Cortex of kidney (tissue), 1 donor: ENCODE measurements around the gene KIAA2012.

Experiments
- DNase-seq: peaks from one replicate; lab custom pipeline; 2025; lab: John Stamatoyannopoulos, UW

The KIAA2012 gene

DNA sequence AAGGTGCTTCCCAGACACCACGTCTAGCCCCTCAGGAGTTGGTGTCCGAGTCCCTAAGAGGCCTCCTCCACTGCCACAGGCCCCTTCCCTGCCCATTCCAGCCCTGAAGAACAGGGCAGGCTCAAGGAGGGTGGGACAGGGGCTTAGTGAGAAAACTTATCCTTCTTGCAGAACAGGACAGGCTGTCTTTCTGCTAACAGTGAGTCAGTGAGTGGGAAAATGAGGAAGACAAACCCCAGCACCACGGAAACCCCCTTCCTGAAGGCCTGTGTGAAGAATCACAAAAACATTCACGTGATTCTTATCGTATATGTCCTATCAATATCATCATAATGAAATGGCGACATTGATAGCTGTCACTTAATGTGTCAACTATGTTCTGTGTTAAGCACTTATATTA, 29.6 kb upstream of the KIAA2012 start:
- DNase-seq = no peak

DNA sequence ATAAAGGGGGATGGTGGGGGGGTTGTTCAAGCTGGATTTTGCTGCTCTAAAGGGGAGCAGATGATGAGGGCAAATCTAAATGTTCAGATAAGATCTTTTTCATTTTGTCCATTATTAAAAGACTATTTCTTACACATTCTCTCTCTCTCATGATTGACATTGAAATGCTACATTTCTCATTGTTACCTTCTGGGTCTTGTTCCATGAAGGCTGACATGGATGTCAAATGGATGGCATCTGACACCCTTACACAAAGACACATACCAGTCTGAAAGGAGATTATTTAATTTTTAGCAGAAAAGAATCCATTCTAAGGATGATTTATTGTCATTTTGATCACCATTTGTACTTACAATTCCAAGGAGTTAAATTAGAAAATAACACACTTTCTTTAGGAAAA, 28.3 kb upstream of the KIAA2012 start:
- DNase-seq = no peak

DNA sequence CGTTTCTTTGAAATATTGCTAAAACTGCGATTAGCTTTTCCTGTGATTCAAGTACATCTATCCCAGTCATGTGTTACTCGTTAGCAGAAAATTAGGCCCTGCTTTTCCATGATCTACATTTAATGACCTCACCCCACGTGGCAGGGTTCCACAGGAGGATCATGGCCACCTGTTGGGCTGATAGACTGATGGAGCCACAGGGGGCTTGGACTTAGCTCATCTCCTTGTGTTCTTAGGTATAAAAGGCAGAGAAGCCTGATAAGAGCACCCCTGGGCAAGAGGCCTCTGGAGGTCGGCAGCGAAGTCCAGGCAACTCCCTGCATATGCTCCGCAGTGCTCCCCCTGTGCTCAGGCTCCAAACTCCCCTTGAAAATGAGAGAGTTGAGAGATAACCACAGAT, 26.5 kb upstream of the KIAA2012 start:
- no peak for DNase-seq

DNA sequence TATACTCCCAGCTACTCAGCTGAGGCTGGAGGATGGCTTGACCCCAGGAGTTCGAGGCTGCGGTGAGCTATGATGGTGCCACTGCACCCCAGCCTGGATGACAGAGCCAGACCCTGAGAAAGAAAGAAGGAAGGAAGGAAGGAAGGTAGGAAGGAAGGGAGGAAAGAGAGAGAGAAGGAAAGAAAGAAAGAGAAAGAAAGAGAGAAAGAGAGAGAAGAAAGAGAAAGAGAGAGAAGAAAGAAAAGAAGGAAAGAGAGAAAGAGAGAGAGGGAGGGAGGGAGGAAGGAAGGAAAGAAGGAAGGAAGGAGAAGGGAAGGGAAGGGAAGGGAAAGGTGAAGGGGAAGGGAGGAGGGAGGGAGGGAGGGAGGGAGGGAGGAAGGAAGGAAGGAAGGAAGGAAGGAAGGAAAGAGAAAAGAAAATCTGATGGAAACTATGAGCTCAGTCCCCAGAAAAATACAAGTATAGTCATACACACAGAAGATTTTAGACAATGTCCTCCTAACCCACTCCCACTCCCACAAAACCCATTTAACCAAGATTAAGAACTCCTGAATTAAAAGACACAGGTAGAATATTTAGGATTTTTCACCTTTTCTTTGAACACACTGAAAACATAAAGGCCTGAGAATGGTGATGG, 23.8 kb upstream of the KIAA2012 start:
- DNase-seq = no peak

DNA sequence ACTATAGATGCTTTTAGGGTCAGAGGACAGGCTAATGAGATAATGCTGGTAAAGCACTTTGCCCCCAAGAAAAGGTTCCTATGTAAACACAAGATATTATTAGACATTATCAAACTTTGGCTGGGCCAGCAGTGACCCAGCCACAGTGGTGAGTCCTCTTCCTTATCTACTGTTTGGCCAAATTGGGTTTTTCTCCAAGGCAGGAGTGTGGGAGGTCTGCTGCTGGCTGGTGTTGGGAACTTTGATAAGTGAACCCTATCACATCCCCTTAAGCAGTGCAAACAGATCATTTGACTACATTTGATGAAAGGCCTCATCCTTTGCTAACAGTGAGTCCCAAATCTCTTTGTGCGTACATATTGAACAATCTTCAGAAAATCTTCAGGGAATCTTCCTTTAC, 23.2 kb upstream of the KIAA2012 start:
- DNase-seq = no peak

DNA sequence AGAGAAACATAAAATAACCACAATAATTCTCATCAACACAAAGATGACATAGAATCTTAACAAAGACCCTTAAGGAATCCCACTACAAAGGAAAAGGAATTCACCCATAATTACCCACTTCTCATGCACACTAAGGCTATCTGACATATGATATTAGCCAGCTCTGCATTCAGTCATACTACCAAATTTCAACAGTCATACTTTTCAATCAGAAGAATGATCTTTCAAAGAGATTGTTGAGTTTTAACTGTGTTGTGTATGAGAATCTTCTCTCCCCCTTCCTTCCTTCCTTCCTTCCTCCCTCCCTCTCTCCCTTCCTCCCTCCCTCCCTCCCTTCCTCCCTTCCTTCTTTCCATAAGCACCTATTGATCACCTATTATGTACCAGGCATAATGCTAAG, 22.4 kb upstream of the KIAA2012 start:
- DNase-seq = no peak

DNA sequence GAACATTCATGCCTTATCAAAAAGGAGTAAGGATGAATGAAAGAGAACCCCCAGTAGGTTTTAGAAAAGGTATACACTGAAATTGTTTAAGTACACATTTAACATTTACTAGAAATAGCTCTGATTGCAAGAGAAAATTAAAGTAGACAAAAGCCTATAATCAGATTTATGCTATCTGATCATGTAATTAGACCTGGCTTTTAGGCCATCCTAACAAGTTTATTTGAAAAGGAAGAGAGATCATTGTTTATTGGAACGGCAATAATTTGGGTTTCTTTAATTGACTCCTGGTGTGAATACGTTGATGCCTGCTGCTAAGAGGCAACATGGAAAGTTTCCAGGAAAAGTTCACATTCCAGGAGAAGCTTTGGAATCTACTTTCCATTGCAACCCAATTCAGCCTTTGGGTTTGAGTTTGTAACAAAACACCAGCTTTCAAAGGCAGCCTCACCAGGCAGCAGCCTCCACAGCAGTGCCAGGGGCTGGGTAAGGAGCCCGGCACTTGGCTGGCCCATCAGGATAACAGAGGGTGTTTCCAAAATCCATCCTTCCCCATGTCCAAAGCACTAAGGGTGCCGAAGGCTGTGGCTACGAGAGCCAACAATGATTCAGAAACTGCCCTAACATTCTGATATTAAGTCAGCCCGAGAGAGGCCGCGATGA, 21.4 kb upstream of the KIAA2012 start:
- no peak for DNase-seq

DNA sequence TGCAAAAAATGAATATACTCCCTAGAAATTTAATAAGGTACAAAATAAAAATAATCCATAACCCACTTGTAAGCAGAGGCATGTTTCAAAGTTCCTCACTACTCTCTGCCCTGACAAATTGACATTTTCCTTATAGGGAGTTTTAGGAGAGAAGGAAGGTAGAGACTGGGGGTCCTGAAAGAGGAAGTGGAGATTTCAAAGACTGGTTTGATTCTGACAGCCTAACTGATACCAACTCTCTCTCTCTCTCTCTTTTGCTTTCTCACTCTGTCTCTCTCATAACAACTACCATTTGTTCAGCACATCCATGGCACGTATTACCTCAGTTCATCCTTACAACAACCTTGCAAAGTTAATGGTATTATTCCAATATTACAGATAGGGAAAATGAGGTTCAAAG, 20.8 kb upstream of the KIAA2012 start:
- no peak for DNase-seq

DNA sequence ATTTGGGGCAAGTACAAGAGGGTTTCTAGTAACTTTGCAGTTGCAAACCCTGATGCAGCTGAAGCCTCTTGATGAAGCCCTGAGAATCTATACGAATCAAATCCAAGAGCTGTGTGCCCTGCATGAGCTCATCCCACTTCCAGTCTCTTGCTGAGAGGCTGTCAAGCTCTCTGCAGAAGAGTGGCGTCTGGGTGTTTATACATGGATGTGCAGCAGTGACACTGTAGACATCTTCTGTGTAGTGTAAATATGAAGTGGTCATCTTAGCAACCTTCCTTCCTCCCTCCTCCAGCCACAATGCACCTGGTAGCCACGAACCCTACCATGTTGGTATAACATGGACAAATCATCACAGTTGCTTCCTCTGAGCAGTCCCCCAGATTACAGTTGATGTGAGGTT, 18.4 kb upstream of the KIAA2012 start:
- DNase-seq = no peak

DNA sequence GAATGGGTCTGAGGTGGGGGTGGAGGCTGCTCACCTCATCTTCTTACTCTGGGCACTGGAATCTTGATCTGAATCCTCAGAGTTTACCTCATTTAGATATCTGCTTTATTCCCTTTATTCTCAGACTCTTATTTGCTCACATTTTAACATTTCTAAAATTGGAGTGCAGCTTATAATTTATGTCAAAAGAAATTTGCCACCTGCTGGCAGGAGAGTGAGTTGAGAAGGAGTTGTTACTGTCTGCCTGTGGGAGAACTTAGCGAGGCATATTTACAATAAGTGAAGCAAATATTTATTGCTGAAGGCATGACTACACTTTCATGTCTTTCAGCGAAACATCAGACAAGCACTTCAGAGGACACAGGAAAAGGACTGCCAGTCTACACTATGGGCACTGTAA, 16.4 kb upstream of the KIAA2012 start:
- no peak for DNase-seq

DNA sequence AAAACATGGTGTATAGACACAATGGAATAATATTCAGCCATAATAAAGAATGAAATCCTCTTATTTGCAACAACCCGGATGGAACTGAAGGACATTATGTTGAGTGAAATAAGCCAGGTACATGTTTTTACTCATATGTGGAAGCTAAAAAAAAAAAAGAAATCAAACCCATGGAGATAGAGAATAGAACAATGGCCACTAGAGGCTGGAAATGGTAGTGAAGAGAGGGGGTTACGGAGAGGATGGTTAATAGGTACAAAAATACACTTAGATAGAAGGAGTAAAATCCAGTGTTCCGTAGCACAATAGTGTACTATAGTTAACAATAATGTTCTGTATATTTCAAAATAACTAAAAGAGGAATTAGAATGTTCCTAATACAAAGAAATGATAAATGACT, 12.8 kb upstream of the KIAA2012 start:
- no peak for DNase-seq

DNA sequence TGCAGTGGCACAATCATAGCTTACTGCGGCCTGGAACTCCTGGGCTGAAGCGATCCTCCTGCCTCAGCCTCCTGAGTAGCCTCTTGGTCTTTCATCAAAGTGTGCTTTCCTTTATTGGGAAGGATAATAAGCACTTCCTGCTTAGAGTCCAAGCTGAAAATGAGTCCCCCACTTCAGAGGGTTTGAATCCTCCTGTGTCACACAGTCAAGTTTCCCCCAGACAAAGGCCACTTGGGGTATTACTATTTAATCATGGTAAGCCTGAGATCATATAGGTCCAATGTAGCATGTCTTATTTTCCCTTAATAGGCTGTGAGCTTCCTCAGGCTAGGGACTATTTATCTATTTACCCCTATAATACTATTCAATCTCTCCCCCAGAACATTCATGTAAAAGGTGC, 11.4 kb upstream of the KIAA2012 start:
- no peak for DNase-seq

DNA sequence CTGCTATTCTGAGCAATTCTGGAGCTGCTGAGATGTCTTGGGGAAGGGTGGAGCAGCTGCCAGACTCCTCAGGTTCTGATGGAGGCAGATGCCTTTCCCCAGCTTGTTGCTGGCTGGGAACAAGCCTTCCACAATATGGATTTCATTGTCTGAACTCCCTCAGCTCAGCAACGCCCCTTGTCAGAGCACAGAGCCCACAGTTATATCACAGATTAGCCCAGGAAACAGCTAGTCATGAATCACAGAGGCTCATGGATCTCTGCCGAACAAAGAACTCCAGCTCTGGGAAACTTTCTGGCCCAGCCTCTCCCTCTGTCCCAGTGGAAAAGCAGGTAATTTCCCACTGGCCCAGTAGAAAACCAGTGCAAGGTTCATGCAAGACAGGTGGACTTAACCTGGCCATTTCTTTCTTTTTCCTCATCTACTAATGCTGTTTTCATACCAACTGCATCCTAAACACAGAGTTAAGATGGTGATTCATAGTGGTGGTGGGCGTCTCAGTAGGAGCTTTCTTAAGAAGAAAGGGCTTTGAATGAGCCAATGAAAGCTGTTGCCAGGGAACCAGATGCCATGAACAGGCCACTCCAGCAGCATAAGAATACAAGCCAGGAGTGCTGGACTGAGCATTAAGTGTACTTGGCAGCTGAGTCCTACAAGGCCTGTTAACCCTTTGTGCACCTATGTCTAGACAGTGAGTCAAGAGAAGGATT, 8.7 kb upstream of the KIAA2012 start:
- no peak for DNase-seq

DNA sequence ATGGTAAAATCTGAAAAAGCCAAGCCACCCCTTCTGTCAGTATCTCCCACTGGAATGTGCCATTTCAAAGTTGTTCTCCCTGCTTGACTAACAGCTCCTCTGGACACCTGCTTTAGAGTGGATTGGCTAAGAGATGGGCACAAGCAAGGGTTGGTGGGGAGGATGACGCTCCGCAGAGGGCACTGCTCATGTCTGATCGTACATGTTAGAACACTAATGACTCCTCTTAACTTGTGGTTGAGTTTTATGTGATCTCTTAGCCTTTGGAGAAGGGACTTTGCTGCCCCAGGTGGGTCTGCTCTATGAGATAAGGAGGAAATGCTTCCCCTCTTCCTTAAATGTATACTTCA, 8.2 kb upstream of the KIAA2012 start:
- no peak for DNase-seq

DNA sequence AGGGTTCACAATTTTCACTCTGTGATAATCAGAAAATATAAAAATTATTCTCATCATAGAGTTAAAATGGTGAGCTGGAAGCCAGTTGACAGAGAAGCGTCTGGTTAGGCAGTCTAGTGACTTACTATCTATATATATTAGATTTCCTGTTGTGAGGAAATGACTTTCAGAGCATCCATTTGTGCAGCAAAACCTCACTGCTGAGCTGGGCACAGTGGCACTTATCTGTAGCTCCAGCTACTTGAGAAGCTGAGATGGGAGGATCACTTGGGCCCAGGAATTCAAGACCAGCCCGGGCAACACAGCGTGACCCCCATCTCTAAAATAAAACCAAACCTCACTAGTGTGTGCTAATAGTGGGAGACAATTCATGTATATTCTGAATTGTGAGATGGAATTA, 7.2 kb upstream of the KIAA2012 start:
- no peak for DNase-seq

DNA sequence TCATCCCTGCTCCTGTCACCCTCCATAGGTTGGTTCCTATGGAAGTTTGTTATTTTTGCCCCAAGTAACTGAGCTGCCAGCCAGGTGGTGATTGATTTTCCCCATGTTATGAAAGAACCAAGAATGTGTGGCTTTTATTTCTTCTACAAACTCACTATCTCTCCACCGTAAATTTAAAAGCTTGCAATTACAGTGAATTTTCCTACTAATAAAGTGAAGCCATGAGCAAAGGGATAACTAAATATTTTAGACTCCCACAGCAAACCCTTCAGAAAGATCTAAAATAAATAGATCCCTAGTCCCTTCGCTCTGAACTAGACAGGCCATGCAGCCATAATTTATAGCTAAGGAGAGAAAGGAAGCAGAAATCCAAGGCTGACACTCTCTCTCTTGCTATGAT, 6.2 kb upstream of the KIAA2012 start:
- no peak for DNase-seq

DNA sequence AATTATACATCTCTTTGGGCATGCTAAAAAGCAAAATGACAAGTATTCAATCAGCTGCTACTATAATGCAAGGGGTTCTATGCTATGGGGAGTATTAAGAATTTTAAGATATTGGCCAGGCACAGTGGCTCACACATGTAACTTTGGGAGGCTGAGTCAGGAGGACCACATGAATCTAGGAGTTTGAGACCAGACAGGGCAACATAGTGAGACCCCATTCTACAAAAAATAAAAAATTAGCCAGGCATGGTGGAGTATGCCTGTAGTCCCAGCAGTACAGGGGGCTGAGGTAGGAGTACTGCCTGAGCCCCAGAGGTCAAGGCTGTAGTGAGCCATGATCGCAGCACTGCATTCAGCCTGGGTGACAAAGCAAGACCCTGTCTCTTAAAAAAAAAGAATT, 5.5 kb upstream of the KIAA2012 start:
- DNase-seq = no peak

DNA sequence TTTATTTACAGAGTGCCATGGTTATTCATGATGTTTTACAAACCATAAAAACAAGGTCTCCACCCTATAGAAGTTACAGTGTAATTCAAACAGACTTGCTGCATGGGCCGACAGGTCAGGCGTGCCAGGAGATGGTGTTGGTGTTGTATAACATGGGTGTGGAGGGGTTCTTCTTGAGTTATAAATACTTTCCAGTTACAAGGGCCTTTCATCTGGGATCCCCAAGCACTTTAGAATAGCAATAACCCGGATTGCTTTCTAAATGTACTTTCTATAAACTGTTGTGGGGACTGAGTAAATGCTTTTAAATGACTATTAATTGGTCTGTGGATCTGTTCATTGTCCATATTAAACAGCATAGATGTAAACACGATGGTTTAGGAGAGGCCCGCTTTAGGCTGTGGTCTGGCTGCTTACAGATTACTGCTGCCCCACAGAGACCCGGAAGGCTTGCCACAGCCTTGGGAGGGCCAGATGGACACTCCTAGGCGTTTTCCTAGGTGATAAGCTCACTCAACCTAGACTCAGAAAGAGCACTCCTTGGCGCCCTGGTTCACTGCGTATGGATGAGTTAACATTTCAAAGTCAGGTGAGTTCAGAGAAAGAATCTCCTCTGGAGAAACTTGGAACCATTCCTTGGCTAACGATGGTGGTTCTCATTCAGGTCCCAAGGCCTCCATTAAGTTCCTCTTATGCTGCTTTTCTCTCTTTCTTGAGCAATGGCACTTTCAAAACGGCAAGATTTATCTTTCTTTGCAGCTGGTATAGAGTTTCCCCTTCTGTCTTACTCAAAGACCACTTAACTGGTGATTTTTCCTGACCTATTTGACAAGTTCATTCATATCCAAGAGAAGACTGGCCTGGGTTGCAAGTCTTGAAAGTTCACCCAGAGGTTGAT, 3.6 kb upstream of the KIAA2012 start:
- DNase-seq = no peak

DNA sequence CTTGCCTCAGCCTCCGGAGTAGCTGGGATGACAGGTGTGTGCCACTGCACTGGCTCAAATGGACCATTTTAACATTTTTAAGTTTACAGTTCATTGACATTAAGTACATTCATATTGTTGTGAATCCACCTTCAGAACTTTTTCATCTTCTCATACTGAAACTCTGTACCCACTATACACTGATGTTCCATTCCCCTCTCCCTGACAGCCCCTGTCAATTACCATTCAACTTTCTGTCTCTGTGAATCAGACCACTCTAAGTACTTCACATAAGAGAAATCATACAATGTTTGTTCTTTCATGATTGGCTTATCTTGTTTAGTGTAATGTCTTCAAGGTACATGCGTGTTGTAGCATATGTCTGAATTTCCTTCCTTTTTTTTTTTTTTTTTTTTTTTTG, 1.9 kb upstream of the KIAA2012 start:
- DNase-seq = no peak

DNA sequence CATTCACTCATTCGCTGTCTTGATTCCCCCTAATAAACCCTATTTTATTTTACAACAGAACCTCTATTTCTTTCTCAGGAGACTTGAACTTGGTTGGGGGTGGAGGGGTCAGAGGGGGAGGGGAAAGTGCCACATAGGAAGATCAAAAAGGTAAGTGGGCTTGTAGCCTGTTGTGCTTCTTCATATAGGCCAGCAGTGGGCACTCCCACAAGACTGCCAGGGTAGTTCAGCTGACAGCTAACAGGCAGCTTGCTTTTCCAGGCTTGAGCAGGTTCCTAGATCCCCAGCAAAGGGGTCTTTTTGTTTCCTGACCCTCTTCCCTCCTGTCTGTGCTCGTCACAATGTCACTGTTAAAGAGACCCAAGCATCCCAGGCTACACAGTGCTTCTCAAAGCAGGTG, 829 bp upstream of the KIAA2012 start:
- no peak for DNase-seq

DNA sequence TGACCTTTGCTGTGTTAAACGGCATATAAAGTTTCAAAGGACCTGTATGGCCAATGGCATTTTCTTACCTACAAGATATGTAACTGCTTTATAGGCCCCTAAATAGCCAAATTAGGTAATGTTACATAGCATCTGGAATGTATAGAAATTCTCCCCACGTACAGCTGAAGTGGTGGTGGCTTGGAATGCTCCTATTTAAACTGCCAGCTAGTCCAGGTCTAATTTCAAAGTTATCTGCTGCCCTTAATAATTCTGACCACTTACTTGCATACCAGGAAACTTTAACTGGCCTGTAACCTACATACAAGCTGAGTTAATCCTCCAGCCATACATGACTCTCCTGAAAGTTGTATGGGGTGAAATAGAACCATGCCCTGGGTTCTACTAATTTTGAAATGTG, 1.3 kb downstream of the KIAA2012 start:
- no peak for DNase-seq

DNA sequence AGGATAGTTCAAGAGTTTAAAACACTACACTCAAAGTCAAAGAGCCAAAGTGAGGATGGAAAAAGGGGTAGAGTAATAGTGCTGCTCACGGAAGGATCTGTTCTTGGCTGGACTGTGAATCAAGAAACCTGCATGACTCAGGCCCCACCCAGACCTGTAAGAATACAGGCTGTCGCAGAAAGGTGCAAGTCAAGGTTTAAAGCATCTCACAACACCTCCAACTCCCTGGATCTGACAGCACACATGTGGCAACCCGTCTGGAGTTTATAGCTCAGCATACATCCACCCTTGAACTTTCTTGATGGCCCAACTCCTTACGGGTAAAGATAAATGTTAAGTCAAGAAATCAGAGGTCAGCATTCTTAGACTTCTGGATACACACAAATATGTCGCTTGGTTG, 6.3 kb downstream of the KIAA2012 start:
- DNase-seq = no peak

DNA sequence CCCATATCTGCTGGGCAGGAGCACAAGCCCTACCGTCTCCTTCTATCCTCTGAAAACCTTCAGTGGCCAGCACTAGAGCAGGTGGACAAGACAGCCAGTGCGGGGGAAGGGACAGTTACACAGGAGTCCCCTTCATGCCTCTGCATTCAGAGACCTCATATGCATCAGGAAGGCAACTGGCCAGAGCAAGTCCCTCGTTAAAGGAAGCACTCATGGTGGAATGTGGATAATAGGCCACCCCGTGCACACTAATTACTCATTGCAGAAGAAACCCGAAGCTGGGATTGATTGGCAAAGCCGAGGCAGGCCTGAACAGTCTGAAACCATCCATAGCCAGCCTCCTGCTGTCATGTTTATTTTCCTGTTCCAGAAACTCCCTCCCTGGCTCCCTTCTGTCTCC, 11.2 kb downstream of the KIAA2012 start:
- no peak for DNase-seq
